HepG2 (cell line): ENCODE data around the gene ETS2. TPM values are rescaled to one million over a fixed set of nuclear protein-coding genes. Genes with fewer than 3 reads are reported as not detected.

Source experiments
- CREBL2 ChIP-seq: sonication (generic); formaldehyde crosslinking; IDR thresholded peaks from 2 replicates; pipeline ENCODE4 v1.8.1; 2023; ENCODE audit warnings: missing genetic modification reagents, mild to moderate bottlenecking, borderline replicate concordance
- FLYWCH1 ChIP-seq: sonication (generic); formaldehyde crosslinking; IDR thresholded peaks from 2 replicates; pipeline ENCODE4 v1.8.1; 2023; ENCODE audit warnings: mild to moderate bottlenecking, missing genetic modification reagents
- GATA4 ChIP-seq: sonication (generic); IDR thresholded peaks from 2 replicates; pipeline ENCODE4 v1.6.1; 2016; ENCODE audit warnings: antibody characterized with exemption, low read depth, borderline replicate concordance
- GZF1 ChIP-seq: sonication (generic); formaldehyde crosslinking; IDR thresholded peaks from 2 replicates; pipeline ENCODE4 v1.5.1; 2020; ENCODE audit warnings: mild to moderate bottlenecking, missing genetic modification reagents
- HMG20A ChIP-seq: IDR thresholded peaks from 2 replicates; pipeline ENCODE4 v1.6.1; 2016; ENCODE audit warnings: borderline replicate concordance
- JDP2 ChIP-seq: sonication (generic); formaldehyde crosslinking; IDR thresholded peaks from 2 replicates; pipeline ENCODE4 v1.8.1; 2022; ENCODE audit warnings: missing genetic modification reagents, borderline replicate concordance
- MED1 ChIP-seq: sonication (generic); formaldehyde crosslinking; IDR thresholded peaks from 2 replicates; pipeline ENCODE4 v1.4.0; 2020; ENCODE audit warnings: missing genetic modification reagents
- MIER3 ChIP-seq: IDR thresholded peaks from 2 replicates; pipeline ENCODE4 v1.6.1; 2016; ENCODE audit warnings: missing compliant biosample characterization, borderline replicate concordance
- NBN ChIP-seq: fragments of 450-650 bp; conservative IDR thresholded peaks from 2 replicates; pipeline ENCODE4 v1.6.1; 2017
- NCOA1 ChIP-seq: sonication (generic); formaldehyde crosslinking; IDR thresholded peaks from 2 replicates; pipeline ENCODE4 v1.9.0; 2021; ENCODE audit warnings: missing genetic modification reagents
- PCBP1 ChIP-seq: fragments of 200-400 bp; formaldehyde crosslinking; IDR thresholded peaks from 2 replicates; pipeline ENCODE4 v1.6.1; 2017; ENCODE audit warnings: mild to moderate bottlenecking, low read depth, low read length, borderline replicate concordance
- SKIL ChIP-seq: sonication (generic); formaldehyde crosslinking; IDR thresholded peaks from 2 replicates; pipeline ENCODE4 v1.8.0; 2022; ENCODE audit warnings: missing genetic modification reagents, mild to moderate bottlenecking, moderate library complexity, borderline replicate concordance
- SMAD9 ChIP-seq: sonication (generic); formaldehyde crosslinking; IDR thresholded peaks from 2 replicates; pipeline ENCODE4 v1.5.1; 2020; ENCODE audit warnings: mild to moderate bottlenecking, missing genetic modification reagents
- SNAI1 ChIP-seq: sonication (generic); formaldehyde crosslinking; IDR thresholded peaks from 2 replicates; pipeline ENCODE4 v1.5.0; 2020; ENCODE audit warnings: mild to moderate bottlenecking, missing genetic modification reagents, borderline replicate concordance
- SP140L ChIP-seq: sonication (generic); formaldehyde crosslinking; IDR thresholded peaks from 2 replicates; pipeline ENCODE4 v1.4.0; 2020; ENCODE audit warnings: missing genetic modification reagents, borderline replicate concordance
- SRSF1 ChIP-seq: fragments of 200-400 bp; formaldehyde crosslinking; optimal IDR thresholded peaks from 2 replicates; pipeline ENCODE3; 2017; ENCODE audit warnings: mild to moderate bottlenecking, low read depth, low read length, moderate library complexity
- THAP7 ChIP-seq: sonication (generic); formaldehyde crosslinking; IDR thresholded peaks from 2 replicates; pipeline ENCODE4 v1.8.1; 2023; ENCODE audit warnings: mild to moderate bottlenecking, missing genetic modification reagents
- YEATS4 ChIP-seq: sonication (generic); formaldehyde crosslinking; IDR thresholded peaks from 2 replicates; pipeline ENCODE4 v1.4.0; 2020; ENCODE audit warnings: missing genetic modification reagents, borderline replicate concordance
- ZBTB37 ChIP-seq: sonication (generic); formaldehyde crosslinking; IDR thresholded peaks from 2 replicates; pipeline ENCODE4 v1.4.0; 2020; ENCODE audit warnings: mild to moderate bottlenecking, missing genetic modification reagents
- ZBTB38 ChIP-seq: sonication (generic); formaldehyde crosslinking; IDR thresholded peaks from 2 replicates; pipeline ENCODE4 v1.5.1; 2020; ENCODE audit warnings: mild to moderate bottlenecking, missing genetic modification reagents
- ZFP36L1 ChIP-seq: sonication (generic); formaldehyde crosslinking; IDR thresholded peaks from 2 replicates; pipeline ENCODE4 v1.8.0; 2022; ENCODE audit warnings: mild to moderate bottlenecking, missing genetic modification reagents, moderate library complexity
- ZNF251 ChIP-seq: sonication (generic); formaldehyde crosslinking; IDR thresholded peaks from 2 replicates; pipeline ENCODE4 v1.9.0; 2021; ENCODE audit warnings: mild to moderate bottlenecking, missing genetic modification reagents
- ZNF263 ChIP-seq: sonication (generic); formaldehyde crosslinking; IDR thresholded peaks from 2 replicates; pipeline ENCODE4 v1.4.0; 2020; ENCODE audit warnings: missing genetic modification reagents
- ZNF264 ChIP-seq: sonication (generic); formaldehyde crosslinking; IDR thresholded peaks from 2 replicates; pipeline ENCODE4 v1.4.0; 2020; ENCODE audit warnings: missing genetic modification reagents
- ZNF282 ChIP-seq: fragments of 450-650 bp; IDR thresholded peaks from 2 replicates; pipeline ENCODE4 v1.6.1; 2018; ENCODE audit not compliant: partially characterized antibody
- ZNF446 ChIP-seq: sonication (generic); formaldehyde crosslinking; IDR thresholded peaks from 2 replicates; pipeline ENCODE4 v1.5.0; 2020; ENCODE audit warnings: mild to moderate bottlenecking, missing genetic modification reagents
- ZNF577 ChIP-seq: sonication (generic); formaldehyde crosslinking; IDR thresholded peaks from 2 replicates; pipeline ENCODE4 v1.4.0; 2020; ENCODE audit warnings: mild to moderate bottlenecking, low read depth, missing genetic modification reagents, borderline replicate concordance
- ZNF75D ChIP-seq: sonication (generic); formaldehyde crosslinking; IDR thresholded peaks from 2 replicates; pipeline ENCODE4 v1.8.1; 2023; ENCODE audit warnings: missing genetic modification reagents, mild to moderate bottlenecking, borderline replicate concordance
- ZNF768 ChIP-seq: sonication (generic); formaldehyde crosslinking; IDR thresholded peaks from 2 replicates; pipeline ENCODE4 v1.4.0; 2020; ENCODE audit warnings: missing genetic modification reagents
- ZSCAN20 ChIP-seq: sonication (generic); formaldehyde crosslinking; IDR thresholded peaks from 2 replicates; pipeline ENCODE4 v1.4.0; 2020; ENCODE audit warnings: missing genetic modification reagents, mild to moderate bottlenecking, borderline replicate concordance
- polyA plus RNA-seq, 8 experiments: library from polyadenylated mRNA; depleted of rRNA in 3 of 8; stranded (reverse) in 7 of 8; unstranded in 1 of 8; fragments of >200 nt; fragmentation: Illumina TruSeq in 4 of 8; extraction: Trizol in 4 of 8; gene quantifications; 2 replicates each; pipeline versions ENCODE4 v1.2.1 to v1.2.3, GENCODE V29; 2011 to 2016; ENCODE audit warnings: low read depth in 4 of 8, missing spikeins in 1 of 8, mixed read lengths in 1 of 8; ENCODE audit not compliant: insufficient read depth in 1 of 8
- total RNA-seq, 5 experiments: library from RNA; depleted of rRNA; stranded (reverse); fragments of >200 nt; fragmentation: Illumina TruSeq; extraction: Trizol; gene quantifications; 2 replicates each; pipeline ENCODE4 v1.2.3, GENCODE V29; 2016; ENCODE audit warnings: low read depth in 1 of 5

Gene ETS2
- total and polyA plus RNA-seq, 2 of the 13 experiments (the other 11 are each of a cell fraction or from before 2014, with no cell fraction given): 24.6 to 64.4 TPM

- TF ChIP-seq THAP7: 0 out of 2 replicates have a peak, but pooled peaks have one; percentile 32
- TF ChIP-seq ZNF251: no peak
- TF ChIP-seq GATA4: no peak
- no peak for TF ChIP-seq MIER3 (CRISPR knock-in tag)
- TF ChIP-seq SNAI1 (CRISPR knock-in tag): no peak
- no peak for TF ChIP-seq CREBL2 (CRISPR knock-in tag)
- peak; percentile 18; the same call in 1 of the 2 replicates for TF ChIP-seq HMG20A
- TF ChIP-seq ZNF75D (CRISPR knock-in tag): no peak
- no peak for TF ChIP-seq SP140L (CRISPR knock-in tag)
- TF ChIP-seq NBN: no peak
- no peak for TF ChIP-seq JDP2
- no peak for TF ChIP-seq ZFP36L1 (CRISPR knock-in tag)
- TF ChIP-seq PCBP1: no peak
- TF ChIP-seq NCOA1 (CRISPR knock-in tag): no peak
- TF ChIP-seq SMAD9 (CRISPR knock-in tag): no peak
- TF ChIP-seq ZNF577 (CRISPR knock-in tag): no peak
- TF ChIP-seq FLYWCH1: no peak
- 0 out of 2 replicates have a peak, but pooled peaks have one; percentile 19 for TF ChIP-seq ZNF264
- no peak for TF ChIP-seq ZNF768
- TF ChIP-seq ZSCAN20 (CRISPR knock-in tag): no peak
- TF ChIP-seq SRSF1: no peak
- TF ChIP-seq SKIL: peak; percentile 30; the same call in 1 of the 2 replicates
- TF ChIP-seq ZBTB38 (CRISPR knock-in tag): peak; percentile 61; the same call in 1 of the 2 replicates
- no peak for TF ChIP-seq GZF1 (CRISPR knock-in tag)
- TF ChIP-seq ZNF263 (CRISPR knock-in tag): peak; percentile 39; the same call in 1 of the 2 replicates
- TF ChIP-seq ZBTB37 (CRISPR knock-in tag): no peak
- TF ChIP-seq MED1 (CRISPR knock-in tag): peak; percentile 68
- TF ChIP-seq ZNF446 (CRISPR knock-in tag): no peak
- no peak for TF ChIP-seq ZNF282
- TF ChIP-seq YEATS4 (CRISPR knock-in tag): peak; percentile 40; the same call in 1 of the 2 replicates
Measured at GRCh38 chr21:38797470-38797869, 8.3 kb upstream of the ETS2 start (continued).
